ENCODE data around the gene SLIT3. TPM values are rescaled to one million over a fixed set of nuclear protein-coding genes. Genes with fewer than 3 reads are reported as not detected.

Gene SLIT3
- total RNA-seq, 3 donors from 2014 or later (not counting 1 experiment from before 2014, with no cell fraction given): 0.34 to 0.80 TPM; not detected in 1

DNA sequence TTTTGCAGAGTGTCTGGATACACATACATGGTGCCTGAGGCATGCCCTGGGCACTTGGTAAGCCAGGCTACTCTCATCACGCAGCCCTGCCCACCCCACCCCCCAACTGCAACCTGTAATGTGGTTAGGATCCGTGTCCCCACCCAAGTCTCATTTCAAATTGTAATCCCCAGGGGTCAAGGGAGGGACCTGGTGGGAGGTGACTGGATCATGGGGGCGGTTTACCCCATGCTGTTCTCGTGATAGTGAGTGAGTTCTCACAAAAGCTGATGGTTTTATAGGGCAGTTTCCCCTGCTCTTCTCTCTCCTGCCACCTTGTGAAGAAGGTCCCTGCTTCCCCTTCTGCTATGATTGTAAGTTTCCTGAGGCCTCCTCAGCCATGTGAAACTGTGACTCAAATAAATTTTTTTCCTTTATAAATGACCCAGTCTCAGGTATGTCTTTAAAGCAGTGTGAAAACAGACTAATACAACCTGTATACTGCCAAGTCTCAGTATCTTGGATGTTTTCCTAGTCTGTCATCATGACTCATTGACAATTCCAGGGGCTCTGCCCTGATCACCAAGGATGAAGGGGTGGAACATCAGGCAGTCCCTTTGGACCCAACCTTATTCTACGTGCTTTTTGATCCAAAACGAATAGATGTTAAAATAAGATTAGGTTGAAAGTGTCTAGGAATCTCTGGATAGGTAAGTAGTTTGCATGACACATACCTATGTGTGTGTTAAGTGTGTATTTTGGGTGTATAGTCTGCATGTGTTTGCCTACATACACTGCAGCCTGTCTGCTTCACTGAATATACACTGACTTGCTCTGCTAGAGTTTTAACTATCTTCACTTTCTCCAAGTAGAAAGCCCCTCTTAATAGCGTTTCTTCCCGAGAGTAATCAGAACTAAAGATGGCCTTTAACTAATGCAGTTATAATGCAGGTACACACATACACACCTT is 293.8 kb downstream of the SLIT3 start:
- WGBS (ENCODE audit: insufficient coverage): 81% methylated on average over 7 of the region's 8 CpGs

DNA sequence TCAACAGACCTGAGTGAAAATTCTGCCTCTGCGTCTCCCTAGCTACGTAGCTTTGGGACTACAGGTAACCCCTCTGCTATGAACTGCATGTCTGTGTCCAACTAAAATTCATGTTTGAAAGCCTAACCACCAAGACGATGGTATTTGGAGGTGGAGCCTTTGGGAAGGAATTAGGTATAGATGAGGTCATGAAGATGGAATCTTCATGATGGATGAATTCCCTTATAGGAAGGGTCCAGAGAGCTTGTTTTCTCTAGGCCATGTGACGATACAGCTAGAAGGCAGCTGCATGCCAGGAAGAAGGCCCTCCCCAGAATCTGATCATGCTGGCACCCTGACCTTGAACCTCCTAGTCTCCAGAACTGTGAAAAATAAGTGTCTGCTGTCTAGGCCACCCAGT is 296.4 kb downstream of the SLIT3 start:
- no peak overlapping the region for H3K27ac ChIP-seq (ENCODE audit: low read length)
- no peak overlapping the region for H3K4me3 Mint-ChIP-seq
- H3K36me3 ChIP-seq (ENCODE audit: control insufficient read depth, insufficient read depth, low read length): no peaks in the 10 kb centered on the region
- WGBS (ENCODE audit: insufficient coverage): 89% methylated on average over 4 of the region's 4 CpGs
- H3K4me1 Mint-ChIP-seq: no peaks in the 10 kb centered on the region
- H3K27me3 Mint-ChIP-seq (ENCODE audit: low read depth in 2 of 2): peaks cover 5 to 16% of the 10 kb centered on the region in 2 donors
- DNase-seq: no peak
- no peaks in the 10 kb centered on the region for H3K4me1 ChIP-seq (ENCODE audit: control insufficient read depth, insufficient read depth, low read length)
- ATAC-seq: no peak
- no peak overlapping the region for H3K4me3 ChIP-seq (ENCODE audit: low read length)
- no peaks in the 10 kb centered on the region for H3K9me3 ChIP-seq (ENCODE audit: control insufficient read depth, insufficient read depth, low read length)
- intact Hi-C loops (cut with micrococcal nuclease): no loop called here
- H3K27me3 ChIP-seq (ENCODE audit: control insufficient read depth, insufficient read depth, low read length): no peaks in the 10 kb centered on the region
- no peaks in the 10 kb centered on the region for H3K9me3 Mint-ChIP-seq
- no peaks in the 10 kb centered on the region for H3K36me3 Mint-ChIP-seq
- TF ChIP-seq, protein P1, sequence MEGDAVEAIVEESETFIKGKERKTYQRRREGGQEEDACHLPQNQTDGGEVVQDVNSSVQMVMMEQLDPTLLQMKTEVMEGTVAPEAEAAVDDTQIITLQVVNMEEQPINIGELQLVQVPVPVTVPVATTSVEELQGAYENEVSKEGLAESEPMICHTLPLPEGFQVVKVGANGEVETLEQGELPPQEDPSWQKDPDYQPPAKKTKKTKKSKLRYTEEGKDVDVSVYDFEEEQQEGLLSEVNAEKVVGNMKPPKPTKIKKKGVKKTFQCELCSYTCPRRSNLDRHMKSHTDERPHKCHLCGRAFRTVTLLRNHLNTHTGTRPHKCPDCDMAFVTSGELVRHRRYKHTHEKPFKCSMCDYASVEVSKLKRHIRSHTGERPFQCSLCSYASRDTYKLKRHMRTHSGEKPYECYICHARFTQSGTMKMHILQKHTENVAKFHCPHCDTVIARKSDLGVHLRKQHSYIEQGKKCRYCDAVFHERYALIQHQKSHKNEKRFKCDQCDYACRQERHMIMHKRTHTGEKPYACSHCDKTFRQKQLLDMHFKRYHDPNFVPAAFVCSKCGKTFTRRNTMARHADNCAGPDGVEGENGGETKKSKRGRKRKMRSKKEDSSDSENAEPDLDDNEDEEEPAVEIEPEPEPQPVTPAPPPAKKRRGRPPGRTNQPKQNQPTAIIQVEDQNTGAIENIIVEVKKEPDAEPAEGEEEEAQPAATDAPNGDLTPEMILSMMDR (IDR thresholded peaks at IDR 0.05): no peak
- H3K27ac Mint-ChIP-seq: no peak overlapping the region

More for the DNA sequence above, 293.8 kb downstream of the SLIT3 start:
- no peak overlapping the region for H3K27ac Mint-ChIP-seq
- no peaks in the 10 kb centered on the region for H3K36me3 Mint-ChIP-seq
- H3K4me3 Mint-ChIP-seq: no peak overlapping the region
- intact Hi-C loops (cut with micrococcal nuclease): no loop called here
- peaks cover 4 to 17% of the 10 kb centered on the region in 2 donors for H3K27me3 Mint-ChIP-seq (ENCODE audit: low read depth in 2 of 2)
- no peak overlapping the region for H3K27ac ChIP-seq (ENCODE audit: low read length)
- TF ChIP-seq, protein P1 (IDR thresholded peaks at IDR 0.05): no peak
- no peaks in the 10 kb centered on the region for H3K4me1 Mint-ChIP-seq
- H3K4me1 ChIP-seq (ENCODE audit: control insufficient read depth, insufficient read depth, low read length): no peaks in the 10 kb centered on the region
- H3K36me3 ChIP-seq (ENCODE audit: control insufficient read depth, insufficient read depth, low read length): no peaks in the 10 kb centered on the region
- no peaks in the 10 kb centered on the region for H3K9me3 Mint-ChIP-seq
- H3K27me3 ChIP-seq (ENCODE audit: control insufficient read depth, insufficient read depth, low read length): no peaks in the 10 kb centered on the region
- H3K9me3 ChIP-seq (ENCODE audit: control insufficient read depth, insufficient read depth, low read length): no peaks in the 10 kb centered on the region
- no peak overlapping the region for H3K4me3 ChIP-seq (ENCODE audit: low read length)
- ATAC-seq (no peak), DNase-seq (no peak)

DNA sequence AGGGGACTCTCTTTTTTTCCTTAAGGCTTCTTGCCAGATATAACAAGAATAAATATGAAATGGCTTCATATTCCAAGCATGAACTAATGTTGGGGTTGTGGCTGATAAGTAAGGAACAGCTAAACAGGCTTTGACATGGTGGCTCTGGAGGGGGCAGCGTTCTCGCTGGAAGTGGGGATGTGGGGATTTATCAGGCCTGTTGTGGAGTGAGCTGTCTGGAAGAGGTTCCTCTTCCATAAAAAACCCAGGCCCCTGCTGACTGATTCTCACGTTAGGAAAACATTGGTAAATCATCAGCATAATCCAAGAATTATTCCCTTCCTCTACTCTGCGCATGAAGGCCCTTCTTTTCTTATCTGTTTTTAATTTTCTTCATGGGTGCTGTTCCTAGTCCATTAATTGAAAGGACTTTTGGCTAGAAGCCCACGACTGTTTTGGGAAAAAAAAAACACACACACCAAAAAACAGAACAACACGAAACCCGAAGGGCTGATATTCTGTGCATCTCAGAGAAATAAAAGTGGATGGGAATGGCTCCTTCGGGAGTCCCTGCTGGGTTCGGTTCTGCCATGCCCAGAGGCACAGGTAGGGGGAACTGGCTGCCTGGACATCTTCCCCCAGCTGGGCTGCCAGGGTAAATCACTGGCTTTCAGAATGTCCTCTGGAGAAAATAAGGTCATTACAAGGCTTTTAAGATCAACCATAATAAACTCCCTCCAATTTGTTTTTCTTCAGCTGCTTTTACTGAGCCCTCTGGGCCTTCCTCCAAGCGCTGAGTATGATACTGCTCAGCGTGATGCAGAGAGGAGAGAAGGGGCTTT is 297.0 kb downstream of the SLIT3 start:
- no peaks in the 10 kb centered on the region for H3K9me3 Mint-ChIP-seq

More for the DNA sequence above, 297.0 kb downstream of the SLIT3 start:
- Mint-ChIP-seq H3K4me1 (no peaks in the 10 kb centered on the region), H3K27me3 (ENCODE audit: low read depth in 2 of 2) (peaks cover 5 to 10% of the 10 kb centered on the region in 2 donors), H3K36me3 (no peaks in the 10 kb centered on the region), H3K27ac (no peak overlapping the region), H3K4me3 (no peak overlapping the region)
- Histone ChIP-seq H3K4me1 (ENCODE audit: control insufficient read depth, insufficient read depth, low read length) (no peaks in the 10 kb centered on the region), H3K36me3 (ENCODE audit: control insufficient read depth, insufficient read depth, low read length) (no peaks in the 10 kb centered on the region), H3K4me3 (ENCODE audit: low read length) (no peak overlapping the region), H3K27me3 (ENCODE audit: control insufficient read depth, insufficient read depth, low read length) (no peaks in the 10 kb centered on the region), H3K27ac (ENCODE audit: low read length) (no peak overlapping the region), H3K9me3 (ENCODE audit: control insufficient read depth, insufficient read depth, low read length) (no peaks in the 10 kb centered on the region)
- WGBS (ENCODE audit: insufficient coverage): 83% methylated on average over 8 of the region's 11 CpGs
- ATAC-seq: no peak
- no peak for DNase-seq
- TF ChIP-seq, protein P1 (IDR thresholded peaks at IDR 0.05): no peak
- intact Hi-C loops (cut with micrococcal nuclease): no loop called here

Data from natural killer cell (primary cell).